Hypothalamus (tissue), 51 donors: ENCODE data around the gene SERPINB3.
"Not testable (repeated sequence)": the region's sequence is repeated elsewhere in the genome, so short reads cannot be mapped to it uniquely, and the experiment has no call there.

ENCODE experiments used
- DNase-seq, 51 donors: peaks; one replicate each; lab custom pipeline; 2025; lab: John Stamatoyannopoulos, UW

Gene SERPINB3

DNA sequence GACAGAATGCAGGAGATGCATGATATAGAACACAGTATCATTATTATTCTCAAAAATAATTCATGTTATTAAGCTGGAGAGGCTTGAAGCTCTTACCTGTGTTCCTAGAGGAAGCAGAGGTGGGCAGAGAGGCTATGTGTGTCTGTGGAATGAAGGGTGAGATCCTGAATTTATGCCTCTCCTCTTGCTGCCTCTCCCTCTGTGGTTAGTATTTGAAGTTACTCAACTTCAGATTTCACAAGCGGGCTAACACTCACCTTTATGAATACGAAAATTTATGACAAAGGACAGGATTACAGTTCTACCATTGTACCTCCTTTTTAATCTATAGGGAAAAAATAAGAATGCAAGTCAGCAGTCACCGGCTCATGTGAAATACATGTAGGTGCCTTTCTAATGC lies at the start of gene SERPINB3:
TSS of gene SERPINB3 (minus strand) at position 144 of the 400 bp plus-strand sequence. CDS start 677 bp downstream, outside the sequence.
- DNase-seq: not testable (repeated sequence)

DNA sequence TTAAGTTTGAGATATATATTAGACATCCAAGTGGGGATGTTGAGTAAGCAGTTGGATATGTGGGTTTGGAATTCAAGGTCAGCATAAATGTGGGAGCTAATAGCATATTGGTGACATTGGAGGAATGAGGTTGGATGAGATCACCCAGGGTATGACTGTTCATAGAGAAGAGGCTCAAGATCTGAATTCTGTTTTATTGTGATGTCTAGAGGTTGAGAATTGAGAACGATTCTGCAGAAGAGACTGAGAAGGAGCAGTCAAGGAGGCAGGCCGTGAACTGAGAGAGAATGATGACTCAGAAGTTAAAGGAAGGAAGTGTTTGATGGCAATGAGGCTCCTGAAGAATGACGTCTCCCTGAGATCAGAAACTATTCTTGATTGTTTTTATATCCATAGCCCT lies 47.0 kb upstream of the SERPINB3 start:
- no peak for DNase-seq

DNA sequence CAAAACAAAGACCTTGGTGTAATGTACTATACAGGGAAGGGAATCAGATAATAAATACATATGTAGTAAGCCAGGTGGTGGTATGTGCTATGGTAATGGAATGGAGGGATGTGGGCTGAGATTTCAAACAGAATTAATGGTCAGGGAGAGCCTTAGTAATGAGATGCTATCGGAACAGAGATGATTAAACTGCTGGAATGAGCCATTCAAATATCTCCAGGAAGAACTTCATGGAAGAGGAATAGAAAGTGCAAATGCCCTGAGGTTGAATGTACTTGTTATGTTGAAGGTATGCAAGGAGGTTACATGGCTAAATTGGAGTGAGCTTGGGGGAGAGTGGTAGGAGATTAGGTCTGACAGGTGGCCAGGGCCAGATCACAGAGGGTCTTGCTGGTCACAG lies 46.1 kb upstream of the SERPINB3 start:
- no peak for DNase-seq

DNA sequence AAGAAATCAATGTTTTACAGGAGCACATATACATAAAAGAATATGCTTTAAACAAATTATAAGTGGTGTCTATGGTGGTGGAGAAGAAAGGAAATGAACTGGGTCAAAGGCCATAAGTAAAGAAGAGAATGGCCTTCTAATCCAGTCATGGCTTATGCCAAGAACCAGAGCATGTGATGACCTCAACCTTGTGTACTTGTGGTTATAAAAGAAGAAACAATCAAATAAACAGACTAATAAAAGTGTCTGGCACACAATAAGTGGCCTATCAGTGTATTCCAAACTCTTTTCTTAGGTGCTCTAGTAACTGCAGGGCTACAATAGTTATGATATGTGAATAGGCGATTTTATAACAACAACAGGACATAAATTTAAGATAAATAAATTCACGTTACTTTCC lies 43.7 kb upstream of the SERPINB3 start:
- no peak for DNase-seq

DNA sequence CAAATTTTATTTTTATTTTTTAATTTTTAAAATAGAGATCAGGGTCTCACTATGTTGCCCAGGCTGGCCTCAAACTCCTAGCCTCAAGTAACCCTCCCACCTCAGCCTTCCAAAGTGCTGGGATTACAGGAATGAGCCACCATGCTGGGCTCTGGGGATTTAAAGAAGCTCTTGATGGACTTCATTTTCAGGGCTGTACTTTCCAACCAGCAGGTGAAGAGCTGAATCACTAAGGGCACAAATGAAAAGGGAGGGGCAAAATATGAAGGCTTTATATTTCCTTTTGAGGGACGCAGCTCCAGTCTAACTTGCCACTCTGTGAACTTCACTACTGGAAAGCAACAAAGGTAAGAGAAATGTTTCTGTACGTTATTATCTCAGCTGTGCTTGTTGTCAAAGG lies 41.0 kb upstream of the SERPINB3 start, which contains the start of gene SERPINB11:
TSS of gene SERPINB11 (plus strand) at position 301 of the 400 bp plus-strand sequence. CDS start 7,234 bp downstream, outside the sequence.
- no peak for DNase-seq

DNA sequence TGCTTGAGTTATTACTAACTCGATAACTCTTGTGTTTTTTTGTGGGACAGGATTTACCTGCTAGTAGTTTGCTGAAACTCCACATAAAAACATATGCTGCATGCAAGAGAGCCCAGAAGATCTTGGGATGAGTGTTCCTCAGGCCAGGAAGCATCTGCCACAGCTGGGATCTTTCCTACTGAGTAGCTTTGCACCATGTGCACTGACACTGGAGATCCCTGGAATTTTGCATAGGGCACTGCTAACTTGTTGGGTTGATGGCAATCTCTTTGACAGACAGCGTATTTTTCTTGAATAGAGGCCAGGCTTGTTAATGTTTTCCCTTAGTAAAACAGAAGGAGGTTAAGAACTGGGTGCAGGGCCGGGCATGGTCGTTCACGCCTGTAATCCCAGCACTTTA lies 40.3 kb upstream of the SERPINB3 start:
- DNase-seq: no peak

DNA sequence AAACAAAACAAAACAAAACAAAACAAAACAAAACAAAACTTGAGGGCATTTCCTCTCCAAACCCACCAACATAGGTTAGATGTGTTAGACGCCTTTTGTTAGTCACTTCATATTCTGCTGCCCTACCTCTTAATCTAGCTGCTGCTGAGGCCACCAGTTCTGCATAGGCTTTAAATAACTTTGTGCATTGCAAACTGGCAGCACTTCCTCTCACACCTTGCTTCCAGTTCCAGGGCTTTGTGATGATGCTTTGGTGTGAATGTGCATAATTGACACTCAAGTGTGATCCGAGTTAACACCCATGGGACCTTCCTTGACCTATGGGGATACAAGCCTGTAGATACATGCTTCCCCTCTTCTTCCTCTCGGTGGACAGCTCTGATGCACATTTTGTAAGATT lies 38.8 kb upstream of the SERPINB3 start:
- DNase-seq: no peak

DNA sequence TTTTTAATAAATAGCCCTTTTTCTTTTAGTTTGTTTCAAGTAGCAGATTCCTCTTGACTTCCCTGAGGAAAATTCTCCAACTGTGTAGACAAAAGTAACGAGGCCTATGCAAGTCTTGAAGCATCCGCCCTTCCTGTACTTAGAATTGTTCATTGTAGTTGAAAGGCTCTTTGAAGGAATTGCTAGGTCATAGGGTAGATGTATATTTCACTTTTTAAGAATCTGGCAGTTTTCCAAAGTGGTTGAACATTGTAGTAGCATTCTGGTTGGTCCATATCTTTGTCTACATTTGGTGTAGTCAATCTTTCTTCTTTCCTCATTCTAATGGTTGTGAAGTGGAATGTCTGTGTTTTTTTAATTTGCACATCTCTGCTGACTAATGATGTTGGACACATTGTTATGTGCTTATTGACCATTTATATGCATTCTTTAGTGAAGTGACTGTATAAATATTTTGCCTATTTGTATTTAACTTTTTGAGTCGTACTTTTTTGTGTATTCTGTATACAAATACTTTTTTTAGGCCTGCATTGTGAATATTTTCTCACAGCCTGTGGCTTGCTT lies 35.5 kb upstream of the SERPINB3 start:
- DNase-seq: no peak

DNA sequence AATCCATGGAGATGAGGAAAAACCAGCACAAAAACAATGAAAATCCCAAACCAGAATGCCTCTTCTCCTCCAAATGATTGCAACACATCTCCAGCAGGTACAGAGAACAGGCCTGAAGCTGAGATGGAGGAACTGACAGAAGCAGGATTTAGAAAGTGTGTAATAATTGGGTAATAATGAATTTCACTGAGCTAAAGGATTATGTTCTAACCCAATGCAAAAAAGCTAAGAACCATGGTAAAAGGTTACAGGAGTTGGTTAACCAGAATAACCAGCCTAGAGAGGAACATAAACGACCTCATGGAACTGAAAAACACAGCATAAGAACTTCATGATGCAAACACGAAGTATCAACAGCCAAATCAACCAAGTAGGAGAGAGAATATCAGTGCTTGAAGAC lies 27.4 kb upstream of the SERPINB3 start:
- no peak for DNase-seq

DNA sequence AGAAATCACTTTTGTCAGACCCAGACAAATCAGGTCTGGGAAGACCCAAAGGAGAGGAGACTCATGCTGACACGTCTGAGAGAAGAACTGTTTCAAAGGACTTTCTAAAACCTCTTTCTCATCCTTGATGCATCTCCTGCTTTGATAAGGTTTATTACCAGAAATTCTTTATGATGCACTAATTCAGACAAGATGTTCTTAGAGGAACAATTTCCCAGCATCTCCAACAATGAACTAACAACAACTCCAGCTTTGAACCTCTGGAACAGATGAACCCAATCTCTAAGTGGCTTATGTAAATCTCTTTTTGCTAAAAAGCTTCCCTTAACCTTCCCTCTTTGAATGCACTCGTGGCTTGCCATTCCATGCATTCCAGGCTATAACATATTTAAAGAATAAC lies 25.2 kb upstream of the SERPINB3 start:
- DNase-seq: no peak

DNA sequence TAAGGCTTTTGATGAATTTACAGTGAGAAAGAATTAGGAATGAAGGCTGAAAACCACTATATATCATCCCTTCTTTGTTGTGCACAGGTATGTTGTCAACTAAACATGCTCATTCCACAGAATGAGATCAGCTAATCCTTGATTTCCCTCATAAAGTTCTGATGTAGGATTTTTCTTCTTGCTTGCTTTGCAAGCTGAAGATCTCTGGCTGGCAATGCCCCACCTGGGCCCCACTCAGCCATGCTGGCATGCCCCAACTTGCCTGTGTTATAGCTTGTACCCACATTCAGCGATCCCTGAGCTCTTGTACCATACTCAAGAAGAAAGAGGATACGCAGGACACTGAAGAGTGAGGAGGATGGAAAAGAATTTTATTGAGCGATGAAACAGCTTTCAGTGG lies 23.0 kb upstream of the SERPINB3 start:
- no peak for DNase-seq

DNA sequence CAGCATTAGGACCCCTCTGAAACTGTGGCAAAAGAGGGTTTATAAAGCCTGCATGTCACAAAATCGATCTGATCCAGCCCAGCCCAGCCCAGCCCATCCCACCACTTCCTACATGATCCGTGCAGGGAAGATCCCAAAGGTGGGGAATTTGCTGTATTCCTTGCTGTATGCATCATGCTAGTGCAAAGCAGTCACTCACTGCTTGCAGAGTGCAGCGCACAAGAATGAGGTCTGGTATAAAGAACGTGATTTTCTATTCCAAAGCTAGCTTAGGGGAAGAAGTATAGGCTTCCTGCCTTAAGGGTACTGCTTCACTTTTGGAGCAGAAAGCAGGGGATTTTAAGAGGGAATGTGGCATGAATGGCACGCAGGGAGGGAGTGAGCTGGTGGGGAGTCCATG lies 22.2 kb upstream of the SERPINB3 start:
- no peak for DNase-seq

DNA sequence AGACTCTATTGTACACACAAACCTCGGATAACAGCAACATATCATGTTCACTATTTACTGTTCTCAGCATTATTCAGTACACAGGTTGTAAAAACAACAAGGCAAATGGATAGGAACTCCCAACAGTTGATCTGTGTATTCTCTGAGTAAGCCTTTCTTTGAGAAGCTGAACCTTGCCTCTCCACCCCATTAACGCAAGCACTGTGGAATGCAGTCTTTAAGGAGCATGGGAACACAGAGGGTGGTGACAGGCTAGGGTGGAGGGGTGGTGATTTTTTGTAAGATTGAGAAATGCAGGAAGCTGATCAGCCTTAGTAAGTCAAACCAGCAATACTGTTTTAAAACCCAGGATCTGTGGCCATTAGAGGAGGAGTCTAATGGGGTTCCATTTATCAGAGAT lies 21.5 kb upstream of the SERPINB3 start:
- DNase-seq: no peak

DNA sequence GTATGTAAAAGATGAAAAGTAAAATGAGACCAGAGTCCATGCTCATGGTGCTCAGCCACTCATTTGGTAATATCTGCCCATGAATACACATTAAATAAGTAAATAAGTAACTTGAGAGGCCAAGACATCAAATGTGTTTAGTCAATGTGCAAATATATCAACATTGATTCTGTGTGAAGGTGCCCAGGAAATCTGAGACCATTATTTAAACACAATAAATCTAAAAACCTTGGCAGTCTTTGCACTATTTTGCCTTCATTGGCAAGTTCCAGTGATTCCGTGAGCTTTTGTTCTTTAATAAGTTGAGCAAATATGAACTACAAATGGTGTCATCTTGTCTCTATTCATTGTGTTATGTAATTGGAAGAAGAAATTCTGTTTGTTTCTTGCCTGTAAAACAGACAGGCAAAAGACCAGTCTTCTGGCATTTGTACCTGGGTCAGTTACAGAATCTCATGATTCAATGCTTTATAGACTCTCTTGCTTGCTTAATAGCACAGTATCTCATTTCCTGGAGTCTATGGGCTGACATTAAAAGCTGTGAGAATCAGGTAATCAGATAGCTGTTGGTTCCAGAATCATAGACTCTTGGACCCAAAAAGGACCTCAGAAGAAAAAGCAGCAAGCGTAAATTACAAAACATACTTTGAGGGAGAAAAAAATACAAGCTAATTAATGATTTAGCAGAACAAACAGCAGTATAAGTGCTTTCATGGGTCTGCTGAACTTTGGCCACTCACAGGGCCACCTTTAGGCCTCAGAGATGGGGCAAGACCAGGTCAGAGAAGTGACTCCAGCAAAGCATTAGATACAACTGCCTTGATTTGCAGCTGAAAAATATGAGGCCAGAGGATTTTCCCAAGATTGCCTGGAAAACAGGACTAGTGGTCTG lies 20.0 kb upstream of the SERPINB3 start:
- no peak for DNase-seq

DNA sequence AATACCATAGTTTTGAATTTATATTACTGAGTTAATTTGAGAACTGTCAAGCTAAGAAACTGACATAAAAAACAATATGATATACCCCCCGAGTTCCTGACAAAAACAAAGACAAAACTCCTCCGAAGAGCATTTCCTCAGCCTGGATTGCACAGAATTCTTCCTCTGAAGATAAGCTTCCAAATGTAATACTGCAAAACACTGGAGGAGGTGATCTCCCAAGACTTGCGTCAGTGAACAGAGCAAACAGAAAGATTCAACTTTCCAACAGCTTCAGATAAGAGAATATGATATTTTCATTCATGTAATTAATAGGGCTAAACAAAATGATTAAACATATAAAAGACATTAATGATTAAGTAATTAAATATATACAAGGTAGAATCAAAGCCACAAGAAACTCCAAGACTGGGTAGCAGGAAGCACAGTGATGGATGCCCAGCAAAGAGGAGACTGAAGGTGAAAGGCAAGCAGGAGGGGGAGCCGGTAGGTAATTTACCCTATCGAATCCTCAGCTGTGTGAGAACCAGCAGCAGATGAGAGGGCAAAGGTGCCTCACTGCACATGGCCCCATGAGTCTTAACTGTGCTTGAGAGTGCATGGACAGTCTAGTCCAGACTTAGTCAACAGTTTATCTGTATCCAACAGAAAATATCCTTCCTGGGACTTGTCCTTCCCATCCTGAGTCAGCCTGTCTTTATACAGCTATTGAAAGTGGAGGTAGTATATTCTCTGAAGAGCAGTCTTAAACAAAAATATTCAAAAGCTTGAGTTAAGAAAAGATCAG lies 18.3 kb upstream of the SERPINB3 start:
- no peak for DNase-seq

DNA sequence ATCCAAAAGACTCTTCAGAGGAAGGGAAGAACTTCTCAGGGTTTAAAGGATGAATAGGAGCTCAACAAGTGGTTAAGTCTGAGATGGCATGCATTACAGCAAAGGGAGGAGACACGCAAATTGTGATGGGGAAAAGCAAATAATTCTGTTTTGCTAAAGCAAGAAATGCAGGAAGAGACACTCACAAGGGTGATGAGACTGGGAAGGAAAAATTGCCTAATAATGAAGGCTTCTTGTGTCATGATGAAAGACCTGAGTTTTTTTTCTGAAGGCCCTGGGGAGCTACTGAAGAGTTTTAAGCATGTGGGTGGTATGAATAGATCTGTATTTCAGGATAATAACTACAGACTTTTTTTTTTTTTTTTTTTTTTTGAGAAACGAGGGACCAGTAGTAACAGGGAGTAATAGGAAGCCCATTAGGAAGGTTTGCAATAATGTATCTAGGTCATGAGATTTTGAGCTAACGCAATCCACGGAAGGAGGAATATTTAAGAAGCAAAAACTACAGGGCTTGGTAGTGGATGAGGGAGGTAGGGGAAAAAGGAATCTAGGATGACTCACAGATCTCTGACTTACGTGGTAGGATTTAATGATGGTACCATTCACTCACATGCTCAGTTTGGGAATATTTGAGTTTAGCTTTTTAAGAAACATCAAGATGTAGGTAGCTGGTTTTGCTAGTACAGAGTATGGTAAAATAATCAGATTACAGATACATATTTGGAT lies 16.0 kb upstream of the SERPINB3 start:
- no peak for DNase-seq

DNA sequence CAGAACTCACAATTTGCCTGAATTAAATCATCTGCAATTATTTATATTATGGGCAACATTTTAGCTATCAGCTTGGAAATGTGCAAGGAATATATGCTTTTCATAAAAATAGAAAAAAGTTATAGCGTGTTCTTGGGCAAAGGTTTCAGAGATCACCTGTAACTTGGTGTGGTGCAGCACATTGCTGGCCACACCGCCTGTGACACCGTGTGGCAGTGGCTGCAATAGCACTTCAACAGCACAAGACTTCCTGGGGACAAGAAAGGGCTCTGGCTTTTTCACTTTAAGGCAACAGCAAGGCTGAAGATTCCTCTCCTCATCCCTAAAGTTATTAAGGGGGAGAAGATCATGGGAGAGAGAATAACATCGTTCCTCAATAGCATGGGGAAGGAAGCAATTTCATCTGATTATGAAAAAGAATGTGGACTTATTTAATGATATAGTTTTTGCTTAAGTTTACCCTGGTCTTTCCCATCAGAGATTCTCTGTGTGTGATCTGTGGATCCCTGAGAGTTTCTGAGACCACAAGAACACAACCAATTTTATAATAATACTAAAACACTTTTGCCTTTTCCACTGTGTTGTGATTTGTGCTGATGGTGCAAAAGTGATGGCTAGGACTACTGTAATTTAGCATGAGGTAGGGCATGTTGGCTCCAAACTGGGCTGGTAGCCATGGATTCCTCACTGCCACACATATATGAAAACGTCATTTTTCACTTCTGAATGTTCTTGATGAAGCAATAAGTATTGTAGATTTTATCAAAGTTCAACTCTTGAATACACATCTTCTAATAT lies 15.0 kb upstream of the SERPINB3 start:
- DNase-seq: no peak

DNA sequence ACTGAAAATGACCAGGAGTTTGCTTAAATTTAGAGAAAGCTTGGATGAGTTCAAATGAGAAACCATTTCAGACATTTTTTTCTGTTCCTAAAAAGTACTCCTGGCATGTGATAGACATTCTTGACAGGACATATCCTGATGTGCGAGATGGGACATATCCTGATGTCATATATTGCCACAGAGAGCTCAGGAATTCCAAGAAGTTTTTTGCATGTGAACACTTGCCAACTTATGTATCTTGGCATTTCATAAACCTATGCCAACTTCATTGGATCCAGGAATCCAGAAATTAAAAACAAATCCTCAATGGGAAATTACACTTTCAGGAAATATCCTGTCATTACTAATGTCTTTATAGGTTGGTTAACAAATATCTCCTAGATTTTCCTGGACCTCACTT lies 2.9 kb upstream of the SERPINB3 start:
- DNase-seq: no peak

DNA sequence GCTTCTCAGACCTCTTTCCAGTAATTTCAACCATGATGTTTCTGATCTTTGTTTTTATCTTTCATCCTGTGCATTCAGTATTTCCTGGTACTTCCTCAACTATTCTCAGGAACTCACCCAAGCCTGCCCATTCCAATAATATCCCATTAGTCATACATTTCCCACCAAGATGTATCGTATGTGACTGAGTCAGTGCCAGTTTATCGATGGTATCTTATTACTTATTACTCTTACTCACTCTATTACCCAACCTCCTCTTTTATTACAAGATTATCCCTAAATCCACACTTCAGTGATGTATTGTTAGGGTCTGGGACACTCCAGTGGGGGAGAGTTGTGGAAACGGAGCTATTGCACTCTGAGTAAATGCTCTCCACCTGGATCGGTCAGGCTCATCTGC lies 2.8 kb downstream of the SERPINB3 start:
- not testable (repeated sequence) for DNase-seq

DNA sequence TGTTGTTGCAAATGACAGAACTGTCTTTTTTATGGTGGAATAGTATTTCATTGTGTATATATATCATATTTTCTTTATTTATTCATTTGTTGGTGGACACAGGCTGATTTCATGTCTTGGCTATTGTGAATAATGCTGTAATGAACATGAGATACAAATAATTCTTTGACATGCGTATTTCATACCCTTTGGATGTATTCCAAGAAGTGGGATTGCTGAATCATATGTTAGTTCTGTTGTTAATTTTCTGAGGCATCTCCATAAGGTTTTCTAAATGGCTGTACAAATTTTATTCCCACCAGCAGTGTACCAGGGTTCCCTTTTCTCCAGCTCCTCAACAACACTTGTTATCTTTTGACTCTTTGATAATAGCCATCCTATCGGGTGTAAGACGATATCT lies 11.4 kb downstream of the SERPINB3 start:
- not testable (repeated sequence) for DNase-seq
